Activated CD8-positive, alpha-beta memory T cell treated with anti-CD3 and anti-CD28 coated beads, Interleukin-2, amount 10 ng/mL, durations not matched to agents 7 days and 5 days (primary cell): ENCODE data around the gene MBD1. TPM values are rescaled to one million over a fixed set of nuclear protein-coding genes. Genes with fewer than 3 reads are reported as not detected.
"Not testable (repeated sequence)": the region's sequence is repeated elsewhere in the genome, so short reads cannot be mapped to it uniquely, and the experiment has no call there.

Source experiments
- ATAC-seq: fragments of 150-1000 bp; cut with Tn5 transposase; one replicate; pipeline ENCODE4 v1.10.0; 2021; ENCODE audit warnings: moderate library complexity
- CTCF ChIA-PET: fragments of 350-600 bp; sonication (Branson Sonifier 250); formaldehyde crosslinking; loops from one replicate; lab custom pipeline; 2021; ENCODE audit warnings: antibody characterized with exemption; lab: Charles Lee
- DNase-seq: peaks from one replicate; pipeline ENCODE4 v3.0.0-alpha.2; 2020
- H3K27ac Mint-ChIP-seq: one replicate; pipeline ENCODE4 v1.8.0; 2021; ENCODE audit warnings: mild to moderate bottlenecking, mixed read lengths
- H3K27me3 Mint-ChIP-seq: one replicate; pipeline ENCODE4 v1.8.0; 2021; ENCODE audit warnings: mixed read lengths
- H3K36me3 Mint-ChIP-seq: one replicate; pipeline ENCODE4 v1.8.0; 2021; ENCODE audit warnings: mild to moderate bottlenecking, mixed read lengths
- H3K4me1 Mint-ChIP-seq: one replicate; pipeline ENCODE4 v1.8.0; 2021; ENCODE audit warnings: mixed read lengths
- H3K4me3 Mint-ChIP-seq: one replicate; pipeline ENCODE4 v1.8.0; 2021; ENCODE audit warnings: mild to moderate bottlenecking, moderate library complexity, mixed read lengths
- H3K9me3 Mint-ChIP-seq: one replicate; pipeline ENCODE4 v1.8.0; 2022; ENCODE audit warnings: low read depth, mixed read lengths
- total RNA-seq, 2 experiments: library from RNA; stranded (reverse); gene quantifications; one replicate each; pipeline ENCODE4 v1.2.3, GENCODE V29; 2021

The MBD1 gene
- total RNA-seq, 2 experiments from 2014 or later = 97.8 to 106 TPM

DNA sequence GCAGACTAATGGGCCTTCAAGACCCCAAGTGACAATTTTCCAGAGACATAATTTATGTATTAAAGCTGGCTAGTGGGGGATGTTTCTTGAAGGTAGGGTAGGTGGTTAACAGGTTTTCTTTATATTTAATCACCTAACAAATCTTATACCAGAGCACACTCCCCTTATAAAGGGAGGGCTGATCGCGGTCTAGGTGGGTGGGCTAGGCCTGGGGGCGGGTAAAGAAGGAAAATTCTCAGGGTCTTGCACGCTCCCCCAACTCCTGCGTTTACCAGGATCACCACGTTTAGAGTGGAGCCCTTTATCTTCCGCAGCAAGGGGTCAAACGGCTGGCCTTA lies 26.0 kb upstream of the MBD1 start:
- CTCF ChIA-PET = interaction anchor here (1.0 to 3.4 kb wide), 5 partner anchors 9 to 50 kb away, joined by 3 to 17 read pairs (median 10); partner anchors contain the start of gene CFAP53
- DNase-seq (no peak), ATAC-seq (peak; percentile 40)
- peaks cover 6% of the 10 kb centered on the region for H3K9me3 Mint-ChIP-seq
- peaks cover 35% of the 10 kb centered on the region for H3K27me3 Mint-ChIP-seq
- peak overlapping the region; percentile 82 for H3K4me3 Mint-ChIP-seq
- peaks cover 6% of the 10 kb centered on the region for H3K36me3 Mint-ChIP-seq
- H3K27ac Mint-ChIP-seq = peak overlapping the region; percentile 67
- H3K4me1 Mint-ChIP-seq = peaks cover 14% of the 10 kb centered on the region

DNA sequence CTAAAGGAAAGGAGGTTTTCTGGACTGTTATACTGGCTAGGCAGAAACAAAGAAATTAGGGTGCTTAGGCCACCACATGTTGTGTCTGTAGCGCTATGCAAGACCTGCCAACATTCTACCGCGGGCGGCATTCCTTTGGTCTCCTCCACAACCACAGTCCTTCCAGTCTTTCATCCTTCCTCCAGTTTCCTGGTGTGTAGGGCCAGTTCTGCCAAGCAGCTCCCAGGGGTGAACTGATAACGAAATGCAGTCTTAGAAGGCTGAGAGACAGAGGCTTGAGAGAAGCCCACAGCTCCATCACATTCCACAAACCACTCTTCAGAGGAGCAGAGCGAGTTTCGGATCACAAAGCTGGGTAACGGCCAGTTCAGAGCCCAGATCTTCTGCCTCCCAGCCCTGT lies 25.6 kb upstream of the MBD1 start:
- H3K9me3 Mint-ChIP-seq = peaks cover 6% of the 10 kb centered on the region
- peaks cover 6% of the 10 kb centered on the region for H3K36me3 Mint-ChIP-seq
- CTCF ChIA-PET = interaction anchor here (1.0 to 3.4 kb wide), 5 partner anchors 9 to 50 kb away, joined by 3 to 17 read pairs (median 10); partner anchors contain the start of gene CFAP53
- H3K27me3 Mint-ChIP-seq = peaks cover 37% of the 10 kb centered on the region
- peaks cover 14% of the 10 kb centered on the region for H3K4me1 Mint-ChIP-seq
- DNase-seq (no peak), ATAC-seq (no peak)
- H3K27ac Mint-ChIP-seq = peak overlapping the region; percentile 67
- H3K4me3 Mint-ChIP-seq = peak overlapping the region; percentile 82

DNA sequence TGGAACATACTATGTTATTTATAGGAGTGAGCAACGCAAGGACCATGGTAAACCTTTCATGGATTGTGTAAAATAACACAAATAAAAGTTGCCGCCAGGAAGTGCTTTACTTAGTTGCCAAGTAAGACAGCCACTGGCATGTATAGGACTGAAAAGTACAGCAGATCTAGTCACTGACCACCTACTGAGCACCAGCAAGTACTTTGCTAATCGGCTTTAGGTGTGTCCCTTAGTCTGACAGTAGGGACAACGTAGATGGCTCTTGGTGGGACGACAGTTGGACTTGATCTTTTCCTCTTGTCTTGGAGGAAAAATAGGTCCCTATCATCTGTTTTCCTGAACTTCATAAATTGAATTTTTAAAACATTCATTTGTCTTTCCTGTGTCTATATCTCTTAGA lies 19.8 kb upstream of the MBD1 start:
- Mint-ChIP-seq H3K36me3 (peaks cover 5% of the 10 kb centered on the region), H3K27ac (no peak overlapping the region), H3K27me3 (peaks cover 59% of the 10 kb centered on the region), H3K4me3 (no peak overlapping the region), H3K9me3 (peaks cover 5% of the 10 kb centered on the region), H3K4me1 (peaks cover 15% of the 10 kb centered on the region)
- ATAC-seq (no peak), DNase-seq (no peak)
- CTCF ChIA-PET = interaction anchor here (1.8 kb wide), 1 partner anchor 19 kb away, joined by 3 read pairs; no protein-coding TSS in a partner anchor

DNA sequence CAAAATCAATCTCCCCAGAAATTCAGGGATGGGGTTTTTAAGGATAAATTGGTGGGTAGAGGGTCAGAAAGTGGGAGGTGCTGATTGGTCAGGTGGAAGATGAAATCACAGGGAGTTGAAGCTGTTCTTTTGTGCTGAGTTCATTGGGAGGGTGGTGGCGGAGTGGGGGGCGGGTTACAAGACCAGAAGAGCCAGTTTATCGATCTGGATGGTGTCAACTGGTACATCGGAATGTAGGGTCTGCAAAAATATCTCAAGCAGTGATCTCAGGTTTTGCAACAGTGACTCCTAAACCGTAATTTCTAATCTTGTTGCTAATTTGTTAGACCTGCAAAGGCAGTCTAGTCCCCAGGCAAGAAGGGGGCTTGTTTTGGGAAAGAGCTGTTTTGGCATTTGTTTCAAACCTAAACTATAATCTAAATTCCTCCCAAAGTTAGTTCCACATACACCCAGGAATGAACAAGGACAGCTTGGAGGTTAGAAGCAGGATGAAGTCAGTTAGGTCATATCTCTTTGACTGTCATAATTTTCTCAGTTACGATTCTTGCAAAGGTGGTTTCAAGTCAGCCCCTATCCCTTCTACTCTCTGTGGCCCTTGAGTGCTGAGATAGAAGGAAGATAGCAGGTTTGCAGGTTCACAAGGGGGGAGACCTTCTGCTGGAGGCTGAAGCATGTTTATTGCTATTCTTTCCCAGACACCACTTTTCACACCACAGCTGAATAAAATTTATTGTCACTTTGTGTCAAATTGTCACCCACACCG lies 18.5 kb upstream of the MBD1 start:
- Mint-ChIP-seq H3K27ac (no peak overlapping the region), H3K4me3 (no peak overlapping the region), H3K9me3 (no peaks in the 10 kb centered on the region), H3K4me1 (peaks cover 15% of the 10 kb centered on the region), H3K36me3 (no peaks in the 10 kb centered on the region), H3K27me3 (peaks cover 54% of the 10 kb centered on the region)
- DNase-seq = no peak
- CTCF ChIA-PET = interaction anchor here (3.0 kb wide), 1 partner anchor 57 kb away, joined by 9 read pairs; no protein-coding TSS in a partner anchor
- no peak for ATAC-seq

DNA sequence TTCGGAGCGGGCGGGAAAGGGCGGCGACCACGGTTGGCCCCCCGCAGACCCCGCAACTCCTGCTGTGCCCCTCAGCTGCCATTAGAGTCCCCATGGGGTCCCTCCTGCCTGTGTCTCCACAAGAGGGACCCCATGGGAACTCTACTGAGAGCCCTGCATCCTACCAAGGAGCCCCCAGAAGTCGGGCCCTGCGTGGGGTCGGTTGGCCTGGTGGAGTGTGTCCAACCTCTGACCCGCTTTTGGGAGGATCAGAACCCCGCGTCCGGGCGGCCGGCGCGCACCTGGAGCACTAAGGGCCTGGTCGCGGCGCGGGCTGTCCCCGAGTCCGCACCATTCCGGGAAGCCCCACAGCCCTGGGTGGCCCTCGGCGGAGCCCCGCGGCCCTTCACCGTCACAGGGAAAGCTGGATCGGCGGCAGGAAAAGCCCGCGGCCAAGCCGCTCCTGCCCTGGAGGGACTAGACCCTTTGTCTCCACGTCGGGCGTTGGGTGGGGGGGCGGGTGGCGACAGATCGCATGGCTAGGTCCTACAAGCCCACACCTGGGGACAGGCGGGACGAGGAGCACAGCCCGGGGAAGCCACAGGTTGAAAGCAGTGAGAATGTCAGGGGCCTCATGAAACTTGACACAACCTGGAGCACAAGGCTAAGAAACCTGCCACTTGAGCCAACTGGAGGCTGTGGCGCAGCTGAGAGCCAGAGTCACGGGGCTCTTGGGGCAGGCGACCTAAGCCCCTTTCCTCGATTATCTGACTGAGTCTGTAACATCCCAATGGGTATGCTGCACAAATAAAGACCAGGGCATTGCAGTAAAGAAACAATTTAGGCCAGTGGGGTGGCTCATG lies 17.3 kb upstream of the MBD1 start:
- Mint-ChIP-seq H3K36me3 (no peaks in the 10 kb centered on the region), H3K4me3 (peak overlapping the region; percentile 63), H3K4me1 (peaks cover 15% of the 10 kb centered on the region), H3K27me3 (peaks cover 47% of the 10 kb centered on the region), H3K9me3 (no peaks in the 10 kb centered on the region), H3K27ac (no peak overlapping the region)
- CTCF ChIA-PET = interaction anchor here (1.4 to 3.0 kb wide), 2 partner anchors 9 to 59 kb away, joined by 3 to 9 read pairs; no protein-coding TSS in a partner anchor
- DNase-seq (no peak), ATAC-seq (no peak)

DNA sequence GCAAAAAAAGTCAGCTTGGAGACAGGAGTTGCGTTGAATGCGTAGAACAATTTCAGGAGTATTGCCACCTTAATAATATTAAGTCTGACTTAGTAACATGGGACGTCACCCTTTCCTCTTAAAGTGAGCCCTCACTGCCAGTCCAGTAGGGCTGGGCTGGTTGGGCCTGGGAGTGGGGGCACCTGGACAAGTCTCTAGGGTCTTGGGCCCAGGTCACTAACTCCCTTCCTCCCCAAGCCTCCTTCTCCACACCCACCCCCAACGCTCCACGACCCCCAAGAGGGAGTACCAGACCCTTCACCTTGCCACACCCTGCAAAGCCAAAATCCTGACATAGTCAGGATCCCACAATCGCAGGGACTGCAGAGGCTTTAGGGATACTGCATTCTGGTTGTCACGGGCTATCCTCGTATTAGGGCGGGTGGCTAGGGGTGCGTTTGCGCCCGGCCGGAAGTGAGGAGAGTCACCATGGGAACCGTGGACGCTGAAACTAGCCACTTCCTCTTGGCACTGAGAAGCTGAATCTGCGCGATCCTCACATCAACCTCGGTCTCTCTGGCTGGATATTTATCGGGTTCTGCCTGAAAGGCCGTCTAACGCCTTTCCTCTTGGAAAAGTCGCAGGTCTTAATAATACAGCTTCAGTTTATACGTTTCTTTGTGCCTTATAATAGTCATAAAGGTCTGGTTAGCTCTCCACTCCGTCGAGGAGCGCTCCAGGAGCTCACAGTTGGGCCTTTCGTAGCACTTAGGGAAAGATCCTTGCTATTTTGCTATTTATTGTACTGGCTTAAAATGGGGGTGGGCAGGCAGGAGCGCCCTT lies 16.5 kb upstream of the MBD1 start:
- ATAC-seq = peak; percentile 99
- peaks cover 15% of the 10 kb centered on the region for H3K4me1 Mint-ChIP-seq
- peaks cover 41% of the 10 kb centered on the region for H3K27me3 Mint-ChIP-seq
- DNase-seq = peak; percentile 90
- H3K4me3 Mint-ChIP-seq = peak overlapping the region; percentile 63
- no peaks in the 10 kb centered on the region for H3K36me3 Mint-ChIP-seq
- H3K9me3 Mint-ChIP-seq = no peaks in the 10 kb centered on the region
- H3K27ac Mint-ChIP-seq = no peak overlapping the region
- CTCF ChIA-PET = interaction anchor here (1.4 to 3.0 kb wide), 2 partner anchors 10 to 59 kb away, joined by 3 to 9 read pairs; no protein-coding TSS in a partner anchor

DNA sequence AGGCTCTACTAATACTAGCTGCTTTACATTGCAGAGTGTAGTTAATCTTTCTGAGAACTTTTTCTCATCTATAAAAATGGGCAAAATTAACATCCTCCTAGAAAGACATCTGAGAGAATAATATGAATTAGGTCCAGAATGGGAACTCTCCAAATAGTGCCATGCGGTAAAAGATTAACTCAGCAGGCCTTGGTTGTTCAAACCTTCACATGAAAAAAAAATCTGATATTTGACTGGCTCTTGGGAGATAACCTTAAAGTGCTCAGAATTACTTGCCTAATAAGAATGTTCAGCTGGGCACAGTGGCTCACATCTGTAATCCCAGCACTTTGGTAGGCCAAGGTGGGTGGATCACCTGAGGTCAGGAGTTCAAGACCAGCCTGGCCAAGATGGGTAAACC lies 11.7 kb upstream of the MBD1 start:
- ATAC-seq = no peak
- Mint-ChIP-seq H3K27me3 (peaks cover 9% of the 10 kb centered on the region), H3K4me3 (no peak overlapping the region), H3K4me1 (peaks cover 16% of the 10 kb centered on the region), H3K36me3 (no peaks in the 10 kb centered on the region), H3K27ac (no peak overlapping the region), H3K9me3 (no peaks in the 10 kb centered on the region)
- CTCF ChIA-PET = interaction anchor here (1.8 kb wide), 1 partner anchor 64 kb away, joined by 5 read pairs; no protein-coding TSS in a partner anchor
- no peak for DNase-seq

DNA sequence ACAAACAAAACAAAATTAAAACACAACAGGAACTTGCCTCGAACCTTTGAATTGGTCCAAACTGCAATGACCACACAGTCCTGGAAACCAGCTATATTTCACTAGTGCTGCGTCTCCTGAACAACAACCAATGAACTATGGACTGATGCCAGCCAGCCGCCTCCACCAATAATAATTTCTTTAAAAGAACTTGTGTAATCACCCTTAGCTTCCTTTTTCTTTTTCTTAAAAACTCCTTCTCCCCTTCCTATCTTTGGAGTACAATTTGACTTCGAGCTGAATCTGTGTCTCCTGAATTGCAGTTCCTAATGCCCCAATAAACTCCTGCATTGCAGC lies 7.8 kb upstream of the MBD1 start:
- Mint-ChIP-seq H3K4me1 (peaks cover 28% of the 10 kb centered on the region), H3K27me3 (no peaks in the 10 kb centered on the region), H3K27ac (peak overlapping the region; percentile 67), H3K9me3 (no peaks in the 10 kb centered on the region), H3K36me3 (peaks cover 22% of the 10 kb centered on the region), H3K4me3 (peak overlapping the region; percentile 35)
- CTCF ChIA-PET = interaction anchor here (0.8 to 2.9 kb wide), 4 partner anchors 15 to 21 kb away, joined by 3 to 10 read pairs (median 4); no protein-coding TSS in a partner anchor
- DNase-seq = no peak
- no peak for ATAC-seq

DNA sequence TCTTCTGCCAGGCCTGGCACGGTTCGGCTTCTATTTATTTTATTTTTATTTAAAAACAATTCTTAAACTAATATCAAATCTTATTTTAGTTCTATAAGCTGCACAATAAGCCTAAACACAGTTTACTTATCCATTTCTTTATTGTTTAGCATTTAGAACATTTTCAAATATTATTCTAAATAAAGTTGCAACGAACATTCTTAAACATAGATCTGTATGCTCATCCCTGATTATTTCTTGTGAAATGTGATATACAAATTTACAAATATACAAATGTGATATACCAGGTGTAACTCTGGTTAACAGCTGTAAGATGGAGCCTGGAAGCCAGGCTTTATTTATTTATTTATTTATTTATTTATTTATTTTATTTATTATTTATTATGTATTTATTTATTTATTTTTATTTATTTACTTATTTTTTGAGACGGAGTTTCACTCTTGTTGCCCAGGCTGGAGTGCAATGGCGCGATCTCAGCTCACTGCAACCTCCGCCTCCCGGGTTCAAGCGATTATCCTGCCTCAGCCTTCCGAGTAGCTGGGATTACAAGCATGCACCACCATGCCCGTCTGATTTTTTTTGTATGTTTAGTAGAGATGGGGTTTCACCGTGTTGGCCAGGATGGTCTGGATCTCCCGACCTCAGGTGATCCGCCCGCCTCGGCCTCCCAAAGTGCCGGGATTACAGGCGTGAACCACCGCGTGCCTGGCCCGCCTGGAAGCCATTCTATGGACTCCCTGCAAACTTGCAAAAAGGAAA lies 7.2 kb upstream of the MBD1 start:
- H3K36me3 Mint-ChIP-seq = peaks cover 27% of the 10 kb centered on the region
- not testable (repeated sequence) for DNase-seq, H3K9me3 Mint-ChIP-seq, ATAC-seq, H3K27me3 Mint-ChIP-seq
- H3K4me1 Mint-ChIP-seq = peaks cover 33% of the 10 kb centered on the region
- peak overlapping the region; percentile 94 for H3K27ac Mint-ChIP-seq
- CTCF ChIA-PET = interaction anchor here (0.8 to 2.9 kb wide), 4 partner anchors 16 to 20 kb away, joined by 3 to 10 read pairs (median 4); no protein-coding TSS in a partner anchor
- H3K4me3 Mint-ChIP-seq = peak overlapping the region; percentile 92

DNA sequence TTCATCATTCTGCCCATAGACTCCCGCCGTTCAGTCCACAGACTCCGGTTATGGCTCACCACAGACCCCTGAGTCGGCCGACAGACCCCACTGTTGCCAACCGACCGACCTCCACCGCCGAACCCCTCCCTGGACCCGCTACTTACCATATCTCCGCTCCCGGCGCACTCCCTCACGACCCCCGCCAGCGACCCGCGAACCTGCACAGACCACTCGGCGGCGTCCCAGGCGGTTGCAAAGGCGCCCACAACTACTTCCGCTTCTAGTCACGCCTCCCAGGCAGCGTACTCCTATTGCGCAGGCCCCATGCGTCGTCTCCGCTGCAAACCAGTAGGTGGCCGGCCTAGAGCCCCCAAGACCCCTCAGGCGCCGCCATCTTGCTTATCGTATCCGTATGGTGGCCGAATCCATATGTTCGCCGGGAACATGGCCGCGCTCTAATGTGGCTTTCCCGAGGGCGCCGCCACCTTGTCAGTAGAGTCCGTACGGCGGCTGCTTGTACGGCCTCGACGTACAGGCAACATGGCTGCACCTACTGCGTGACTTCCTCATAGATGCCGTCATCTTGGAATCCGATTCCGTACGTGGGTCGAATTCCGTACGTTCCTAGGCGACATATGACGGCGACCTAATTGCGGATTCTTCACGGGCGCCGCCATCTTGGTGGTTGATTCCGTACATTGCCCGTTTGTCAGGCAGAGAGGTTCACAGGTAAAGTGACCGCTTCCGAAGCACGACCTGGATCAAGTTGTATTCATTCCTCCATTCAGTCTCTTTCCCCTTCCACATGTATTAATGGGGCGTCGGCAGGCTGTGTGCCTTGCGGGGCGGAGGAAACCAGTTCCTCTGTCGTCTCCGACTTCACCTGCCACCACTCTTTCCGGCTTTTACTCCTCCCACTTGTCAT lies 6.4 kb upstream of the MBD1 start, which contains the start of gene CXXC1:
CXXC1 (minus strand) TSS at position 252 of the 907 bp plus-strand sequence; CDS start at position 149, 103 bp downstream.
- CTCF ChIA-PET = interaction anchor here (0.8 to 2.9 kb wide), 2 partner anchors 19 kb away, joined by 4 to 10 read pairs; no protein-coding TSS in a partner anchor

DNA sequence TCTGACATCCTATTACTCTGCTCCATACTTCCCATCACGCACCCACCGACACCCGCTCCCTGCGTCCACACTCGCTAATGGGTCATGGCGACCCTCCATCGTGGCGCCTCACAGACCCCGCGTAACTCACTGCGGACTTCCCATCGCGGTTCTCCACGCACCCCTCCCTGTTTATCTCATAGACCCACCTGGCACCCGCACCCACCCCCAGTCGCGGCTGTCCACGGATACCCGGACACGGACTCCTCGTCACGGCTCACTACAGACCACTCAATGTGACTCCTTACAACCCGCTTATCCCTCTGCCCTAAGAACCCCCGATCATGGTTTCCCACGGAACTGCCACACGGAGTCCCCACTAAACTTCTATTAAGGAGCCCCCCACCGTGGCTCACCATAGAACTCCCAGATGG lies 5.7 kb upstream of the MBD1 start:
- Mint-ChIP-seq H3K36me3 (peaks cover 40% of the 10 kb centered on the region), H3K9me3 (no peaks in the 10 kb centered on the region), H3K27ac (peak overlapping the region; percentile 94), H3K4me1 (peaks cover 45% of the 10 kb centered on the region), H3K27me3 (no peaks in the 10 kb centered on the region), H3K4me3 (peak overlapping the region; percentile 92)
- ATAC-seq = no peak
- DNase-seq = no peak
- CTCF ChIA-PET = no interaction called here

More for the DNA sequence above, 6.4 kb upstream of the MBD1 start, which contains the start of gene CXXC1:
- peaks cover 35% of the 10 kb centered on the region for H3K36me3 Mint-ChIP-seq
- peaks cover 39% of the 10 kb centered on the region for H3K4me1 Mint-ChIP-seq
- no peaks in the 10 kb centered on the region for H3K9me3 Mint-ChIP-seq
- H3K27ac Mint-ChIP-seq = peak within 1 kb of the TSS; percentile 94
- DNase-seq (peak; percentile 98), ATAC-seq (peak; percentile 90)
- peak within 1 kb of the TSS; percentile 92 for H3K4me3 Mint-ChIP-seq
- H3K27me3 Mint-ChIP-seq = no peaks in the 10 kb centered on the region
